ENCODE measurements around the gene HAS3. TPM values are rescaled to one million over a fixed set of nuclear protein-coding genes. Genes with fewer than 3 reads are reported as not detected.

The HAS3 gene
- total RNA-seq, 1 experiment from 2014 or later: 8.3 TPM

- Mint-ChIP-seq H3K4me1 (ENCODE audit: low read depth, unreplicated experiment) (peaks cover 17% of the 10 kb centered on the region), H3K36me3 (ENCODE audit: insufficient read depth, unreplicated experiment) (no peaks in the 10 kb centered on the region), H3K4me3 (ENCODE audit: unreplicated experiment) (no peak overlapping the region), H3K27ac (ENCODE audit: unreplicated experiment) (peak overlapping the region; percentile 30), H3K27me3 (ENCODE audit: insufficient read depth, unreplicated experiment) (no peaks in the 10 kb centered on the region), H3K9me3 (ENCODE audit: unreplicated experiment) (no peaks in the 10 kb centered on the region)
- no peak overlapping the region for H3K4me3 ChIP-seq (ENCODE audit: low read depth, low read length)
- H3K27me3 ChIP-seq (replicated peaks; ENCODE audit: control insufficient read depth, insufficient read depth, low read length): no peaks in the 10 kb centered on the region
- intact Hi-C loops (cut with micrococcal nuclease; ENCODE audit: unreplicated experiment): no loop called here
- BruUV-seq (replicated peaks): no TSS peak
- ChIA-PET CTCF (no interaction called here), POLR2A (no interaction called here)
- no peaks in the 10 kb centered on the region for H3K36me3 ChIP-seq (ENCODE audit: control insufficient read depth, insufficient read depth, low read length)
- no peak for TF ChIP-seq CTCF (IDR thresholded peaks at IDR 0.05; ENCODE audit: insufficient read depth in 1 of 2, low read depth in 1 of 2, low read length in 1 of 2, severe bottlenecking in 1 of 2, unreplicated experiment in 1 of 2)
- no peak for DNase-seq
- peaks cover 12% of the 10 kb centered on the region for H3K4me1 ChIP-seq
- no peaks in the 10 kb centered on the region for H3K9me3 ChIP-seq
Measured at GRCh38 chr16:69087161-69087581, 18.3 kb upstream of the HAS3 start.

GRCh38 chr16:69088684-69089083, 16.8 kb upstream of the HAS3 start:
- Histone ChIP-seq H3K4me1 (peaks cover 12% of the 10 kb centered on the region), H3K27me3 (replicated peaks; ENCODE audit: control insufficient read depth, insufficient read depth, low read length) (no peaks in the 10 kb centered on the region), H3K9me3 (no peaks in the 10 kb centered on the region), H3K4me3 (ENCODE audit: low read depth, low read length) (no peak overlapping the region), H3K36me3 (ENCODE audit: control insufficient read depth, insufficient read depth, low read length) (no peaks in the 10 kb centered on the region)
- no TSS peak for BruUV-seq (replicated peaks)
- Mint-ChIP-seq H3K27ac (ENCODE audit: unreplicated experiment) (no peak overlapping the region), H3K27me3 (ENCODE audit: insufficient read depth, unreplicated experiment) (no peaks in the 10 kb centered on the region), H3K36me3 (ENCODE audit: insufficient read depth, unreplicated experiment) (no peaks in the 10 kb centered on the region), H3K9me3 (ENCODE audit: unreplicated experiment) (no peaks in the 10 kb centered on the region), H3K4me3 (ENCODE audit: unreplicated experiment) (no peak overlapping the region), H3K4me1 (ENCODE audit: low read depth, unreplicated experiment) (peaks cover 17% of the 10 kb centered on the region)
- ChIA-PET CTCF (no interaction called here), POLR2A (no interaction called here)
- intact Hi-C loops (cut with micrococcal nuclease; ENCODE audit: unreplicated experiment): no loop called here
- no peak for TF ChIP-seq CTCF (IDR thresholded peaks at IDR 0.05; ENCODE audit: insufficient read depth in 1 of 2, low read depth in 1 of 2, low read length in 1 of 2, severe bottlenecking in 1 of 2, unreplicated experiment in 1 of 2)
- DNase-seq: no peak

GRCh38 chr16:69089091-69089910, 16.2 kb upstream of the HAS3 start:
- no peak for TF ChIP-seq CTCF (IDR thresholded peaks at IDR 0.05; ENCODE audit: insufficient read depth in 1 of 2, low read depth in 1 of 2, low read length in 1 of 2, severe bottlenecking in 1 of 2, unreplicated experiment in 1 of 2)
- H3K27me3 Mint-ChIP-seq (ENCODE audit: insufficient read depth, unreplicated experiment): no peaks in the 10 kb centered on the region
- peaks cover 17% of the 10 kb centered on the region for H3K4me1 Mint-ChIP-seq (ENCODE audit: low read depth, unreplicated experiment)
- H3K27ac Mint-ChIP-seq (ENCODE audit: unreplicated experiment): peak overlapping the region; percentile 10
- DNase-seq: no peak
- no peaks in the 10 kb centered on the region for H3K9me3 ChIP-seq
- H3K9me3 Mint-ChIP-seq (ENCODE audit: unreplicated experiment): no peaks in the 10 kb centered on the region
- H3K4me1 ChIP-seq: peaks cover 12% of the 10 kb centered on the region
- H3K4me3 Mint-ChIP-seq (ENCODE audit: unreplicated experiment): no peak overlapping the region
- no peak overlapping the region for H3K4me3 ChIP-seq (ENCODE audit: low read depth, low read length)
- ChIA-PET POLR2A (no interaction called here), CTCF (interaction anchor here (0.6 kb wide), 1 partner anchor 121 kb away, joined by 4 read pairs; no protein-coding TSS in a partner anchor)
- H3K27me3 ChIP-seq (replicated peaks; ENCODE audit: control insufficient read depth, insufficient read depth, low read length): no peaks in the 10 kb centered on the region
- H3K36me3 Mint-ChIP-seq (ENCODE audit: insufficient read depth, unreplicated experiment): no peaks in the 10 kb centered on the region
- H3K36me3 ChIP-seq (ENCODE audit: control insufficient read depth, insufficient read depth, low read length): no peaks in the 10 kb centered on the region
- intact Hi-C loops (cut with micrococcal nuclease; ENCODE audit: unreplicated experiment): no loop called here
- no TSS peak for BruUV-seq (replicated peaks)

All from Caco-2 (cell line).